ENCODE data around the gene PANK4.

The PANK4 gene

DNA sequence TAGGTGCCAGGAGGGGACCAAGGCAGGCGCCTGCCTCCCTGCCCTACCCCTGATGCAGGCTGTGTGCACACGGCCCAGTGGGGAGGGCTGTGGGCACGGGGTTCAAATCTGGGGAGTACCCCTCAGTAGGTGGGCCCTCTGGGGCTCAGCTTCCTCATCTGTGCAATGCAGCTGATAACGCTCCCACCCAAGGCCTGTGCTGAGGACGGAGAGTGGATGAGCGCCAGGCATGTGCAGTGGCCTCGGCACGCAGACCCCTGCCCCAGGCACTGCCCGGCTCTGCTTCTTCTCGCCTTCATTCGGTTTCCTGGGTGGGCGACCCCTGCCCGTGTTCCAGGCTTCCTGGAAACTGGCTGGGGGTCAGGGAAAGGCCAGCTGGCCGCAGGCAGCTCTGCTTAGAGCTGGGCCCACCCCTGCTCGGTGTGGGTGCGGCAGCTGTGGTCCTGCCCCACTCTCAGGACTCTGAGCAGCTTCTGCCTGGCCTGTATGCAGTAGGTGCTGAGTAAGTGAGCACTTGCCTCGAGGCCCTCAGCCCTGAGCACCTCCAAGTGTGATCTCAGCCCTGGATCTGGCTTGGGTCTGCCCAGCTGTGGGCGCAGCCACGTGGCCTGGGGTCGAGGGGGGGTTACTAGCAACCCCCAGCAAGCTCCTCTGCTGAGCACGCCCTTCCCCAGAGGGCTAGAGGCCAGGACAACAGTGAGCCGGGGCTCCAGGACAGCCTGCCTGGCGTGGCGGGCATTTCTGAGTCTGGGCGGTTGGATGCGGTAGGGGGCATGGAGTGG is 17.9 kb upstream of the PANK4 start:
- DNase-seq, result no peak

DNA sequence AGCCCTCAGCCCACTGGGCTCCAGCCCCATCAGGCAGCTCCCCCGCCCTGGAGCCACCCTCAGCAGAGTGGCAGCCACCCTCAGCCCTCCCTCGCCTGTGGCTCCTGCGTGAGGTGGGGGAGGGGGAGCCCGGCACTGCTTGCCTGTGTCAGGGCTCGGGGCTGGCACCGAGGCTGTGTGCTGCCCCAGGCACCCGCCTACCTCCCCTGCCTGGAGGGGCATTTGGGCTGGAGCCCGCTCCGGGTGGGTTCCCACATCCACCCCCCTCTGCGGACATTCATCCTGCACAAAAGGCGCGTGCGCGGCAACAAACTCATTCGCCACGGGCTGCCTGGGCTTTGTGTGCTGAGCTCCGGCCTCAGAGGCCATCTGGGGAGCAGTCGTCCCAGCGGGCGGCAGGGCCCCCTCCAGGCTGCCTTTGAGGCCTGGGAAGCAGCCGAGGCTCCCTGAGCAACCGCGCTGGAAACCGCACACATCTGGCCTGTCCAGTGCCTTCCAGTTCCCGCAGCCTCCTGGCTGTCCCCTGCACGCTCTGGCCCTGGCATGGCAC is 17.2 kb upstream of the PANK4 start:
- peak; percentile 71 for DNase-seq

DNA sequence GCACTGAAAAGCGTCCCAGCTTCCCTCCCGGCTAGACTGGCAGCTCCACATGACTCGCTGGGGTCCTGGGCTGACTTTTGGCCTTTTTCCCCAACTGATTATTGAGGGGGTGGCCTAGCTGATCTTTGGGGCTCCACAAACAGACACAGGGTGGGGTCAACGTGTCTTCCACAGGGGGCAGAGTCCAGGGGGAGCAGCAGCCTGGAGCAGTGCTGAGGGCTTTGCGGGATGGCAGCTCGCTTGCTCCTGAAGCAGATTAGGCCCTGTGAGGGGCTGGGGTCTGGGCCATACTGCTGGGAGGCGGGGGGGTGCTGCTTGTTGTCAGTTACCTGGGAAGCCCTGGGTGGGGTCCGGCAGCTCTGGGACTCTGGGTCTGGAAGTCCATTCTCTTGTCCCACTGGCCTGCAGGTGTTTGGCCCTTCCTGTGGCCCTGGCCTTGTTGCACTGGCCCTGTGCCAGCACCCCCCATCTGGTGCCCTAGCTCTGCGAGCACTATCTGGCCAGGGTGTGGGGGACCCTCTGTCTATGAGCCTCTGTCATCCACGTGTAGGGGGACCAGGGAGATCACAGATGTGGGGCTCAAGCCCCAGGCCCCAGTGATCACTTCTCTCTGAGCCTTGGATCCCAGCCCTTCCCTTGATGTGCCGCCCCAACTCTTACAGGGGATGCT is 16.0 kb upstream of the PANK4 start:
- no peak for DNase-seq

DNA sequence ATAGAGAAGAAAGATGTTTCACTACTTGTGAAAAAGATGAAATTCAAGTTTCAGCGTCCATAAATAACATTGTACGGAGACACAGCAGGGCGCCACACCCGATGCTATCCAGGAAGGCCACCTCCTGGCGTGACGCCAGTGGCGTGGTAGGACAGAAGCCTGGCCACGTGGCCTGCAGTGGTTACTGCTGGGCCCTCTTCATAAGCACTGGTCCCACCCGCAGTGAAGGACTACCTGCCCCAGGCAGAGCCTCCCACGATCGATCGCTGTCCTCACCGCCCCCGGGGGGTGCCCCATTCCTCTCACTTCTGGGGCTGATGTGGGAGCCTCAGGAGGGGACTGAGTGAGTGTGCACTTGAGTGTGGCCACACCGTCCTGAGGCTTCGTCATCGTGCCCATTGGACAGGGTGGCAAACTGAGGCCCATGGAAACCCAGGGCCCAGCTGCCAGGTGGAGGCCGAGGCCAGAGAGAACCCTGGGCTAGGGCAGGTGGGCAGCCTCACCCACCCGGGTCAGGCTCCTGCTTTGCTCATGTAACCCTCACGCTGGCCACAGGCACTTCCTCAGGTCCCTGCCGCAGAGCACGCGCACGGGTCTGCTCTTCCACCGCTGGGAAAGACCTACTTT is 15.3 kb upstream of the PANK4 start:
- no peak for DNase-seq

DNA sequence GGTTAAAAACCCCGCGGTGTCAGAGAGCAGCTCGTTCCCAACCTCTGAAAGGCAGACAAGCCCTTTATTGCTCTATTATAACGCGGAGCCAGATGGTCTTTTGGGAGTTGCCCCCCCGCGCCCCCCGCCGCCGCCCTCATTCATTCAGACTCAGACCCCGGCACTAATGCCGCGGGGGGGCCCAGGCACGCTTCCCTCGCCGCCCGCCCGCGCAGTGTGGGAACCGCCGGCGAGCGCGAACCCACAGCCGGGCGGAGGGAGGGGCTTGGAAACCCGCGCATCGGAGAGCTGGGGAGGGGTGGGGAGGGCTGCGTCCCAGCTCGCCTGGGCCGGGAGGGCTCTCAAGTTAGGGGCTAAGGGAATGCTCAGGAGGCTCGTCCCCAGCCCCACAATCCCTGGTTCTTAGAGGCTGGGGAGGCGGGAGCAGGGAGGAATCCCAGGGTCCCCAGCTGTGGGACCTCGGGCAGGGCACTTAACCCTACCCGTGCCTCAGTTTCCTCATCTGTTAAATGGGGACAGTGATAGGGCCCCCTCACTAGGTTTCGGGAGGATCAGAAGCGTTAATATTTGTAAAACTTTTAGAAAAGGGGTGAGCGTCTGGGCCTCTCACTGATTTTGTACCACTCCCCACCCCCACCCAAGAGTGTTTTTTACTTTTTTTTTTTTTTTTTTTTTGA is 14.6 kb upstream of the PANK4 start:
- no peak for DNase-seq

DNA sequence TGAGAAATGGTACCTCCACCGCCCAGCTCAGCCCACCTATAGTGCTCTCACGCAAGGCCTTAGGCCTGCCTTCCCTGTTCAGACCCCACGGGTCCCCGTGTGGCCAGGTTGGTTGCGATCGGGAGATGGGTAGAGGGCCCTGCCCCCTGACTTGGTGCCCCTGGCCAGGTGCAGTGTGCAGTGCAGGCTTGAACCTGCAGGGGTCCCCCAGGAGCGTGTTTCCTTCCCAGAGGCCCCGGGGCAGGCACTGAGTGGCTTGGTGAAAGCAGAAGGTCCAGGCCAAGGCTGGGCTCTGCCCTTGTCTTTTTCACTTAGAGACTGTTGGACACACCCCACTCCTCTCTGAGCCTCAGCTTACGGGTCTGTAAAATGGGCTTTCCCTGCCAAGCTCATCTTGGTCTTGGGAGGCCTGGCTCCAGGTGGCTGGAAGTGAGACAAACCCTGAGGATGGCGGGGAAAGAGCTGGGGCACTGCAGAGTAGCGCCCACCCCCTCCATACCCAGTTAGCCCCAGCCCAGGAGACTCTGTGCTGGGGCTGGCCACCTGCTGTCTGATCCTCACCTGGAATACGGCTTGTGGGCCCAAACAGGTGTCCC is 13.0 kb upstream of the PANK4 start:
- DNase-seq, result peak; percentile 70

DNA sequence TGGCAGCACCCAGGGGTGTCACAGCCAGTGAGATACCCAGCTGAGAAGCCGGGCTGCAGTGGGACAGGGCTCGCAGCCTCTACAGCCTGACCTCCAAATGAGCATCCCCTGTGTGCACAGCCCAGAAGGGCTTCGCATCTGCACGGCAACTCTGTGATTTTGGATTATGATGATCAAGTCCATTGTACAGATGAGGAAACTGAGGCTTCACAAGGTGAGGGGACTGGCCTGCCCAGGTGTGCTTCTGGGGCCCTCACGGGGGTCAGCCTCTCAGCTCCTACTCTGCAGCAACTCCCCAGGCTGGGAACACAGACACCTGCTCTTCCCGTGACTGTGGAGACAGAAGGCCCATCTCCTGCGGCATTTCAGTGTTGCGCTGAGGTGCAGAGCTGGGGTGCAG is 12.5 kb upstream of the PANK4 start:
- DNase-seq, result no peak

DNA sequence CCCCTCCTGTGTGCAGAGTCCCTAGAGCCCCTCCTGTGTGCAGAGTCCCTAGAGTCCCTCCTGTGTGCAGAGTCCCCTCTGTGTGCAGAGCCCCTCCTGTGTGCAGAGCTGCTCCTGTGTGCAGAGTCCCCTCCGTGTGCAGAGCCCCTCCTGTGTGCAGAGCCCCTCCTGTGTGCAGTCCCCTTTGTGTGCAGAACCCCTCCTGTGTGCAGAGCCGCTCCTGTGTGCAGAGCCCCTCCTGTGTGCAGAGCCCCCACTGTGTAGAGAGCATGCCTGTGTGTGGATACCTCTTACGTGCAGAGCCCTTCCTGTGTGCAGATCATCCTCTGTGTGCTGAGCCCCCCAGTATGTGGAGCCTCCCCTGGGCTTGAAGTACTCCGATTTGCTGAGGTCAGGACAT is 12.0 kb upstream of the PANK4 start:
- DNase-seq, result no peak

DNA sequence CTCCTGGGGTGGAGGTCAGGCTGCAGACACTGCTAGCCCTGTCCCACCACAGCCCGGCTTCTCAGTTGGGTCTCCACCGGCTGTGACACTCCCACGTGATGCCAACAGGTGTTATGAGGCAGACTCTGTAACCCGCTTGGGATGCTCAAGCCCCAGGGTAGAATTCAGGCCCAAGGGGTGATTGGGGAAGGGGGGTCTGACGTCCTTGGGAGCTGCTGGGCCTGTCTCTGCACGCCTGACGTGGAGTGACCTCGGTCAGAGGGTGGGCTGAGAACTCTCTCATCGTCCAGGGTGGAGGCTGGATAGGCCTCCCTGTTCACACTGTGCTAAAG is 11.4 kb upstream of the PANK4 start:
- DNase-seq, result no peak

DNA sequence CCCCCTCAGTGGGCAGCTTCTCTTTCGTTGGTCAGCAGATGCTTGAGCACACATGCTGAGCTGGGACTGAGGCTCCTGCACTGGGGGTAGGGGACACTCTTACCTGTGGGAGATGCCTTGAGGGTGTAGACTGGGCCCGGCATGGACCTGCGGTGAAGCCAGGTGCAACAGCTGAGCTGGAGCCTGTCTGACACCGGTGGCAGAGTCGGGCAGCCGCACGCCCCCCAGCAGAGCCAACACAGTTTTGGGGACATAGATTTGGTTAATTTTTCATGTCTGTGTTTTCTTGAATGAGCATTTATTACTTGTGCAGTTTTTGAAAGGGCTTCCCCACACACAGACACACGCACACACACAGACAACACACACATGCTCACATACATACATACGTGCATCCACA is 9.6 kb upstream of the PANK4 start:
- no peak for DNase-seq

DNA sequence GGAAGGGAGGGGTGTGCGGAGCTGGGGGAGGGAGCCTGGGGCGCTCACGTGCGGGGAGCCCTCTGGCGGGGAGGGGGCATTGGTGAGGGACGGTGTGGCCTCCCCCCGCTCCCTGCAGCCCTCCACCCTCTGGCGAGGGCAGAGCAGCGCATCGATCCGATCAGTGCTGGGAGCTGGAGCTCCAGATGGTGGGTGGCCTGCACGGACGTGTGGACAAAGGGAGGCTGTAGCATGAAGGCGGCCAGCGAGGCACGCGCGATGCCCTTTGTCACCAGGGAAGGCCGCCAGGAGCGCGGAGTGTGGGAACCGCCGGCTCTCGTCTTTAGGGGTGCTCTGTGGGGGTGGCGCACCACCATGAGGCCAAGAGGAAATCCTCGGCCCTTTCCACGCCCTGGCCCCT is 9.1 kb upstream of the PANK4 start:
- no peak for DNase-seq

DNA sequence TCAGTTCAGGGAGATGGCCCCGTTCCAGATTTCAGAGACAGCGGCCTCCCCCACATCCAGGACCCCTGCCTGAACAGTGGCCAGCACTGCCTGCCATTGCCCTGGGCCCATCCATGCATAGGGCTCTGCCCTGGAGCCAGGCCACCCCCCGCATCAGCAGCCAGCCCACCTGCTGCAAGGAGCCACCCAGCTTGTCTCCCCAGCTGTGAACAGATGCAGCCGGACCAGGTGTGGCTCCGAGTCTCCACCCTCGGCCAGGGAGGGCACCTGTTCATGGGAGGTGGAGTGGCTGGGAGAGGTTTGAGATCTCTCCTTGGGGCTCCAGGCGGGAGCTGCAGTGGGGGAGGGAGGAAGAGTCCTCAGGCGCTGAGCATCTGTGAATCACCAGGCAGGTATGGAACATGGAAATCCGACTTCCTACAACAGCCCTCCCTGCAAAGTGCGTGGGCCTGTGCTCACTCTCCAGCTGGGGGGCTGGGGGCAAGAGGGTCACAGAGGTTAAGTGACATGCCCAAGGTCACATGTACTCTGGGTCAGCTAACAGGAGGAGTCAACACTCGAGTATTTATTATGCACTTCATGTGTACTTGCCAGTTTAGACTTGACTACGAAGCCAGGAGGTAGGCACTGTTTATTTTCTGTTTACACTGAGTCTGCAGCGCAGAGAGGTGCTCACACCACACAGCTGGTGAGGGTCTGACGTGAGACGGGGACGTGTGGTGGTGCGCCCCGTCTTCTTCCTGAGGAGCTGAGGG is 8.5 kb upstream of the PANK4 start:
- peak; percentile 92 for DNase-seq

DNA sequence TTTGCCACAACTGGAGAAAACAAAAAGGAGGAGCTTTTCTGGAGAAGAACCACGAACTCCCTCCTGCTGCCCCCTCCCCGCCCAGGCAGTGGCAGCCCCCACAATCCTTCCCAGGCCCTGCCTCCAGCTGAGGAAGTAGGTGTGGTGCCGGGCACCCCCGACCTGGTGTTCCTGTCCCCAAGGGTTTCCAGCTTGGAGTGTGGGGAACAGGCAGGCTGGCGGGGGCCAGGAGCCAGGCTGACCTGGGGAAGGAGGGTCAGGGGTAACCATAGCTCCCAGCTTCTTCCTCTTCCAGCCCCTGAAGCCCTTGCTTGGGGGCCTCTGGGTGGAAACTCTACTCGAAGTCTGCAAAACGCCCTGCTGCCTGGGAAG is 7.9 kb upstream of the PANK4 start:
- DNase-seq, result no peak

DNA sequence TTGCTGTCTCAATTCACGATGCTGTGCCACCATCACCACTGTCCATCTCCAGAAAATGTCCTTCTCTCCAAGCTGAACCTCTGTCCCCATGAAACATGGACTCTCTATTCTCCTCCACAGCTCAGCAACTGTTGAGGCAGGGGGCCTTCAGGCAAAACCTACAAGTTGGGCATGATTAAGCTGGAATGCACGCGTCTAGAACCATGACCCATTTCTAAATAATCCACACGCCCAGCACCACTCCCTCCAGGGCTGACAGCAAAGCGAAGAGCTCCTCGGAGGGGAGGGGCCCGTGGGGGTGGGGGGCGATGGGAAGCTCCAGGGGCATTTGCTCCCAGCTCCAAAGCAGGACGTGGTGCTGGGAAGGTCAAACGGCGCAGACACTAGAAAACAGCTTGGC is 7.0 kb upstream of the PANK4 start:
- no peak for DNase-seq

DNA sequence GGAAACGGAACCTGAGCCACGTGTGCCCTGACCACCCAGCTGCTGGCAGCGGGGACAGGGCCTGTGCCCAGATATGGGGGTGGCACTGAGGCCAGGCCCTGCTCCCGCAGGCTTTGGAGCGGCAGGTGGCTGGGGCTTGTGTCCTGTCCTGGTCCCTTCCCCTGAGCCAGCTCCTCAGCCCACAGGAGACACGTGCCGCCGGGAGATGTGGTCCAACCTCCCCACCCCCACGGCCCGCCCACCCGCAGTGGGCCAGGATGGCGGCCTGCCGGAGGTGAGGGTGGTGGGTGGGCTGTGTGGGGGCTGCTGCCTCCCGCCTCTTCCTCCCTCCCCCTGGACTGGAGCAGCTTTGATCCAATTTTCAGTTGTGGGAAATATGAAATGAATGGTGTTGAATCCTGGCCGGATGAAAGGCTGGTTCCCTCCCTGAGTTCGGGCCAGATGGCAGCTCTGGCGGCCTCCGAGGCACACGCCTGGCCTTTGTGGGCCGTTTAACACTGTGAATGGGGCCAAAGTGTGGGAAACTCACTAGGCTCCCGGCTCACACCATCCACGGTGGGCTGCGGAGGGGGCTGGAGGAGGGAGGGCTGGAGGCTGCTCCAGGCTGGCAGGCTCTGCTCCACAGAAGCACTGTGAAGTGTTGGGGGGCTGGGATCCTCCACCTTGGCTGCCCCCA is 6.2 kb upstream of the PANK4 start:
- DNase-seq, result no peak

DNA sequence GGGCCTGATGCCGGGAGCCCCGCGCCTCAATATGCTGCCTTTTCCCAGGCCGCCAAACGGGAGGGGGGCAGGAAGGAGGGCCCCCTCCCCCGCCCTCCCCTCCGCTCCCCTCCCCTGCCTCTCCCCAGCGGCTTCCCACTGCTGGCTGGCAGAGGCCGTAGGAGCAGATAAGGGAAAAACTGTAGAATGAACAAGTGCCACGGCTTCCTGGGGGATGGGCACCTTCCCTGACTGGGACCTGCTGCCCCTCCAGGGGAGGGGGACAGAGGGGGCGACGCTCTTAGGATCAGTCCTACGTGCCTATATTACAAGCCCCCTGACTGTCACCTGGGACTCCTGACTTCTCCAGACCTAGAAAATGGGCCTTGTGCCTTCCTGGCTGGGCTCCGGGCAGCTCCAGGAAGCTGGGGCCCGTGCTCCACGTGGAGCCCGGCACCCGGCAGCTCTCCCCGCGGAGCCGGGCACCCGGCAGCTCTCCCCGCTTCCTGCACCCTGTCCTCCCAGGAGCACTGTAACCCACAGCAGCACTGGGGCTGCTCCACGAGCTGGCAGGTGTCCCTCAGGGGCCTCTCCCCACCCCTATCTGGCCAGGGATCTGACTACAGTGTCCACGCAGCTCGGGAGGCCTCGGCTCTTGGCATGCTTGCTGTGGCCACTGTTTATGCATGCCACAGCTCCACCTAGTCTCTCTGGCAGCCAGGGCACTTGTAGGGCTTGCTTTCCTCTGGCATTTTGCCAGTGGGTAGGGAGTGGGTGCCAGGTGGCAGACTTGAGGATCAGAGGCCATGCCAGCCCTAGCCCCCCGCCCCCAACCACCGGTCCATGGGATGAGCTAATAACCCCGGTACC is 4.3 kb upstream of the PANK4 start:
- DNase-seq, result no peak

DNA sequence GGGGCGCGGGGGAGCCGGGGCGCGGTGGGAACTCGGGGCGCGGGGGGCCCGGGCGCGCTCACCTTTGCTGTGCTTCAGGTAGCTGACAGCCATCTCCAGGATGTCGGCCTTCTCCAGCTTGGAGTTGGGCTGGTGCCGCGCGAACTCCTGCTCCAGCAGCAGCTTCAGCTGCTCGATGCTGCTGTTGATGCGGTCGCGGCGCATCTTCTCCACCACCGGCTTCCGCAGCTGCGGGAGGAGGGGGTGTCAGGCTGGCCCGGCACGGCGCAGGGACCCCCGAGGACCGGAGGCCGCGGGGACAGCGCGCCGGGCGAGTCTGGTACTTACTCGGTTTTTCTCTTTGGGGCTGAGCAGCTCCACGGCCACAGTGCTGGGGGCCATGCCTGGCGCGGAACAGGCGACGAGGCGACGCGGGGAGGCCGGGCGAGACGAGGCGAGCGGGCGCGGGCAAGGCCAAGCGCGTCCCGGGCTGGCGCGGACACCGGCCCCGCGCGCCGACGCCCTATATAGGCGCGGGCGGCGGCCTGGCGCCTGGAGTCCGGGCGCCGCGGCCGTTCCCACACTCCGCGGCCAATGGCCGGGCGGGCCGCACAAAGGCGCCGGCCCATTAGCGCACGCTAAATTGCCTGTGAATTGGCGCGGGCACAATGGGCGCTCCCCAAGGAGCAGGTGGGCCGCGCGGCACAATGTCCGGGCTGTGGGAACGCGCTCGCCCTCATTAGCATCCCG is 3.6 kb upstream of the PANK4 start, which contains the start of gene HES5:
Gene HES5 (minus strand): TSS at position 480 of the 729 bp plus-strand sequence. CDS start 99 bp downstream, at position 381.
- DNase-seq, result no peak

DNA sequence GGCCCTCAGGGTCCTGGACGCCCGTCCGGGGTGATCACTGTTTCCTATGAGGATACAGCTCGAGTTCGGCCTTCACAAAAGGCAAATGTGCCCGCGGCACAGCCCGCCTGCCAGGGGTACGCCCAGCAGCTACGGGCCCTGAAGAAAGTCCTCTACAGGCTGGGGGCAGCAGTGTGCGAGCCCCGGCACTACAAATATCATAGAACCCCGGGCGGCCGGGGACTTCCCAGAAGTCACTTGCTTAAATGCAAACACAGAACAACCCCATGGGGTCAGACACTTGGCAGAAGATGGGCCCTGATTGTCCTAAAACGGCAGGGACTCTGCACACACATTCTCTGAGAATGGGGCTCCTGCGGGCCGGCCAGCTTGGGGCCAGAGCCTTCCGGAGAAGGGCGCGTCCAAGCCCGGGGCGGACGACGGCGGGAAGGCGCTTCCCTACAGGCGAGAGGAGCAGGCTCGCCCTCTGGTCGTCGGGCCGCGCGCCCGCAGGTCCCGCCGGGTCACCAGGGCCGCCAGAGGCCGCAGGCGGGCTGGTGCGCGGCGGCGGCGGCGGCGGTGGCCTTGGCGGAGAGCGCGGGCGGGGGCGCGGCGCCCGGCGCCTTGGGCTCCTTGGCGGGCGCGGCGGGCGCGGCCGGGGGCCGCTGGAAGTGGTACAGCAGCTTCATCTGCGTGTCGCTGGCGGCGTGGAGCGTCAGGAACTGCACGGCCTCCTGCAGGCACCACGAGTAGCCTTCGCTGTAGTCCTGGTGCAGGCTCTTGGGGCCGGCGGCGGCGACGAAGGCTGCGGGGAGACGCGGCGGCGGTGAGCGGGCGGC is 2.8 kb upstream of the PANK4 start:
- DNase-seq, result peak; percentile 80

DNA sequence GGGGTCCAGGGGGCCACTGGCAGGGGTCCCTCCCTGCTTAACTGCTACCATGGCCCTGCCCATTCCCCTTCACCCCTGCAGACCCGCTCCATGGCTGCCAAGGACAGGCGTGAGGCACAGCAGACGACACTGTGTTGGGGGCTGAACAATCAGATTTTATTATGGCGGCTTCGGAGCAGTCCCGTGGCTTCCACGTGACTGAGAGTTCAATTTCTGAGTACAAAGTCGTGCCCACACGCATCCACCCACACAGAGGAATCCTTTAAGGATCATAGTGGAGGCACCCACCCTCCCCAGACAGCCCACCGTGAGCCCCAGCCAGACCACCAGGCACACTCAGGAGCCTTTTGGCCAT is 2.2 kb upstream of the PANK4 start:
- DNase-seq, result no peak

Measured in islet precursor cell (in vitro differentiated cells).